Peyer's patch (tissue), 4 donors: ENCODE results near the gene MCTP2. TPM values are rescaled to one million over a fixed set of nuclear protein-coding genes. Genes with fewer than 3 reads are reported as not detected.

Source experiments
- DNase-seq, 3 donors: peaks; one replicate each; pipeline ENCODE4 v3.0.0-alpha.2; 2017 to 2019
- H3K27ac ChIP-seq, 4 donors: fragments of 200-600 bp; sonication (generic); one replicate each; pipeline ENCODE4 v1.5.1; 2016 to 2019
- H3K27me3 ChIP-seq, 2 donors: fragments of 200-600 bp; sonication (generic); one replicate each; pipeline ENCODE4 v1.5.1; 2019
- H3K36me3 ChIP-seq, 3 donors: fragments of 200-600 bp; sonication (generic); one replicate each; pipeline ENCODE4 v1.5.1; 2016 to 2019
- H3K4me1 ChIP-seq, 4 donors: fragments of 200-600 bp; sonication (generic); one replicate each; pipeline ENCODE4 v1.5.1; 2016 to 2019
- H3K4me3 ChIP-seq, 4 donors: fragments of 200-600 bp; sonication (generic); 1 replicate in 3 of 4; 2 replicates in 1 of 4; pipeline ENCODE4 v1.5.1; 2016 to 2019; ENCODE audit warnings: mild to moderate bottlenecking in 1 of 4
- H3K9me3 ChIP-seq, 4 donors: fragments of 200-600 bp; sonication (generic); one replicate each; pipeline ENCODE4 v1.5.1; 2016 to 2019; ENCODE audit warnings: mild to moderate bottlenecking in 1 of 4
- CTCF ChIP-seq, 6 experiments: fragments of 450-650 bp in 4 of 6; fragments of 200-600 bp in 2 of 6; sonication (generic) in 1 of 6; IDR thresholded peaks; one replicate each; pipeline ENCODE4 v1.5.1; 2017 to 2019; ENCODE audit warnings: antibody characterized with exemption in 6 of 6, mild to moderate bottlenecking in 3 of 6, moderate library complexity in 1 of 6
- POLR2A ChIP-seq, 2 donors: fragments of 450-650 bp; IDR thresholded peaks; one replicate each; pipeline ENCODE4 v1.5.1; 2017; ENCODE audit warnings: antibody characterized with exemption in 2 of 2, mild to moderate bottlenecking in 2 of 2, moderate library complexity in 2 of 2
- total RNA-seq, 4 donors: library from RNA; depleted of rRNA; stranded (reverse); fragments of >200 nt; gene quantifications; one replicate each; pipeline ENCODE4 v1.1.0, GENCODE V29; 2016

MCTP2 gene
- total RNA-seq, 4 donors from 2014 or later: 40.8 to 241 (median 74.0) TPM

GRCh38 chr15:94400526-94401298 lies 169.4 kb downstream of the MCTP2 start:
- H3K4me3 ChIP-seq: no peak overlapping the region
- H3K27ac ChIP-seq: no peak overlapping the region
- H3K4me1 ChIP-seq: no peaks in the 10 kb centered on the region
- peaks cover 0 to 16% (median 0%) of the 10 kb centered on the region in 3 donors for H3K36me3 ChIP-seq
- no peaks in the 10 kb centered on the region for H3K27me3 ChIP-seq
- no peaks in the 10 kb centered on the region for H3K9me3 ChIP-seq
- no peak for DNase-seq
- TF ChIP-seq CTCF (IDR thresholded peaks at IDR 0.05) (no peak), POLR2A (IDR thresholded peaks at IDR 0.05) (no peak)

GRCh38 chr15:94403331-94403730 lies 172.0 kb downstream of the MCTP2 start:
- H3K4me3 ChIP-seq: no peak overlapping the region
- no peaks in the 10 kb centered on the region for H3K9me3 ChIP-seq
- H3K27me3 ChIP-seq: no peaks in the 10 kb centered on the region
- no peak for DNase-seq
- H3K27ac ChIP-seq: no peak overlapping the region
- no peak for TF ChIP-seq CTCF (IDR thresholded peaks at IDR 0.05)
- no peak for TF ChIP-seq POLR2A (IDR thresholded peaks at IDR 0.05)
- H3K36me3 ChIP-seq: peaks cover 0 to 16% (median 0%) of the 10 kb centered on the region in 3 donors
- no peaks in the 10 kb centered on the region for H3K4me1 ChIP-seq

- peaks cover 0 to 16% (median 0%) of the 10 kb centered on the region in 3 donors for H3K36me3 ChIP-seq
- H3K9me3 ChIP-seq: no peaks in the 10 kb centered on the region
- H3K4me3 ChIP-seq: no peak overlapping the region
- TF ChIP-seq POLR2A (IDR thresholded peaks at IDR 0.05) (no peak), CTCF (IDR thresholded peaks at IDR 0.05) (no peak)
- no peak overlapping the region for H3K27ac ChIP-seq
- DNase-seq: no peak
- H3K27me3 ChIP-seq: no peaks in the 10 kb centered on the region
- no peaks in the 10 kb centered on the region for H3K4me1 ChIP-seq
These were observed 173.4 kb downstream of the MCTP2 start for GRCh38 chr15:94404733-94405283.

- Histone ChIP-seq H3K9me3 (no peaks in the 10 kb centered on the region), H3K4me1 (peaks cover 0 to 20% (median 0%) of the 10 kb centered on the region in 4 donors), H3K27me3 (no peaks in the 10 kb centered on the region), H3K36me3 (no peaks in the 10 kb centered on the region), H3K4me3 (no peak overlapping the region), H3K27ac (no peak overlapping the region)
- no peak for TF ChIP-seq POLR2A (IDR thresholded peaks at IDR 0.05)
- TF ChIP-seq CTCF (IDR thresholded peaks at IDR 0.05): no peak
- DNase-seq: no peak
These were observed 179.9 kb downstream of the MCTP2 start for GRCh38 chr15:94411285-94411684.

GRCh38 chr15:94411846-94412245 lies 180.5 kb downstream of the MCTP2 start:
- H3K36me3 ChIP-seq: no peaks in the 10 kb centered on the region
- H3K27me3 ChIP-seq: no peaks in the 10 kb centered on the region
- H3K4me1 ChIP-seq: peaks cover 0 to 20% (median 0%) of the 10 kb centered on the region in 4 donors
- TF ChIP-seq POLR2A (IDR thresholded peaks at IDR 0.05): no peak
- TF ChIP-seq CTCF (IDR thresholded peaks at IDR 0.05): no peak
- no peaks in the 10 kb centered on the region for H3K9me3 ChIP-seq
- no peak overlapping the region for H3K27ac ChIP-seq
- no peak overlapping the region for H3K4me3 ChIP-seq
- DNase-seq: no peak
